GM23338 (cell line): ENCODE results near the gene CAPZA1.

Experiments used
- CREB1 ChIP-seq: fragments of 250-450 bp; sonication (Bioruptor Pico); IDR thresholded peaks from 2 replicates; pipeline ENCODE4 v1.5.0; 2020; ENCODE audit warnings: low read depth, mild to moderate bottlenecking, moderate library complexity
- EZH2 ChIP-seq: fragments of 200-600 bp; sonication (generic); IDR thresholded peaks from one replicate; pipeline ENCODE4 v1.8.0; 2017; ENCODE audit warnings: antibody characterized with exemption, mild to moderate bottlenecking, low read depth; ENCODE audit not compliant: unreplicated experiment
- JUNB ChIP-seq: IDR thresholded peaks from one replicate; pipeline ENCODE4 v1.6.1; 2016; ENCODE audit warnings: antibody characterized with exemption; ENCODE audit not compliant: unreplicated experiment
- NANOG ChIP-seq: IDR thresholded peaks from 2 replicates; pipeline ENCODE4 v1.6.1; 2016; ENCODE audit warnings: antibody characterized with exemption, borderline replicate concordance
- POLR2AphosphoS5 ChIP-seq: IDR thresholded peaks from 2 replicates; pipeline ENCODE4 v1.6.1; 2016; ENCODE audit warnings: antibody characterized with exemption, low read depth
- ZNF331 ChIP-seq: fragments of 250-450 bp; sonication (Bioruptor Pico); IDR thresholded peaks from 2 replicates; pipeline ENCODE4 v1.5.0; 2020; ENCODE audit warnings: low read depth, mild to moderate bottlenecking, moderate library complexity
- TF ChIP-seq, protein P1 (sequence below), 2 experiments: fragments of 200-600 bp in 1 of 2; sonication (generic) in 1 of 2; conservative IDR thresholded peaks; 2 replicates each; pipeline versions ENCODE4 v1.5.1 to v1.6.1; 2016 to 2017; ENCODE audit warnings: antibody characterized with exemption in 2 of 2, low read depth in 2 of 2, mild to moderate bottlenecking in 2 of 2, moderate library complexity in 1 of 2
- TF ChIP-seq, protein P2 (sequence below): IDR thresholded peaks from one replicate; pipeline ENCODE4 v1.6.1; 2018; ENCODE audit warnings: antibody characterized with exemption; ENCODE audit not compliant: unreplicated experiment

DNA sequence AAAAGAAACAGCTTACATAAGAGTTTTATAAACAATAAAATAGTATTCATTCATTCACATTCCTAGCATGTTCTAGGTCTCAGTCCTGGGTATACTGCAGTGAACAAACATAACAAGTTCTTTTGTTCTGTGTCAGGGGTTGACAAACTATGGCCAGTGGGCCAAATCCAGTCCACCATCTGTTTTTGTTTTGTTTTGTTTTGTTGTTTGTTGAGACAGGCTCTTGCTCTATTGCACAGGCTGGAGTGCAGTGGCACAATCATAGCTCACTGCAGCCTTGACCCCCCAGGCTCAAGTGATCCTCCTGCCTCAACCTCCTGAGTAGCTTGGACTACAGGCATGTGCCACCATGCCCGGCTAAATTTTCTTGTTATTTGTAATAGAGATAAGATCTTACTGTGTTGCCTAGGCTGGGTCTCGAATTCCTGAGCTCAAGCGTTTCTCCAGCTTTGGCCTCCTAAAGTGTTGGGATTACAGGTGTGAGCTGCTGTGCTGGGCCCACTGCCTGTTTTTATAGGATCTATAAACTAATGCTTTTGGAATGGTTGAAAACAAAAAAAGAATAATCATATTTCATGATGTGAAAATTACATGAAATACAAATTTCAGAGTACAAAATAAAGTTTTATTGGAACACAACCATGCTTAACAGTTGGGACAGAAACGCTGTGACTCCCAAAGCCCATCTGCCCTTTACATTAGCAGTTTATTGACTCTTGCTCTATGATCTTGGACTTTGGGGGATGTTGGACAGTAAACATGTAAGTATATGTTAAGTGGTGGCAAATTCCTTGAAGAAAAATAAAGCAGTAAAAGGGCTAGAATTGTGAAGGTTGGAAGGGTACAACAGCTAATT, 17.9 kb downstream of the CAPZA1 start:
- no peak for TF ChIP-seq CREB1 (CRISPR knock-in tag)
- TF ChIP-seq, protein P1, sequence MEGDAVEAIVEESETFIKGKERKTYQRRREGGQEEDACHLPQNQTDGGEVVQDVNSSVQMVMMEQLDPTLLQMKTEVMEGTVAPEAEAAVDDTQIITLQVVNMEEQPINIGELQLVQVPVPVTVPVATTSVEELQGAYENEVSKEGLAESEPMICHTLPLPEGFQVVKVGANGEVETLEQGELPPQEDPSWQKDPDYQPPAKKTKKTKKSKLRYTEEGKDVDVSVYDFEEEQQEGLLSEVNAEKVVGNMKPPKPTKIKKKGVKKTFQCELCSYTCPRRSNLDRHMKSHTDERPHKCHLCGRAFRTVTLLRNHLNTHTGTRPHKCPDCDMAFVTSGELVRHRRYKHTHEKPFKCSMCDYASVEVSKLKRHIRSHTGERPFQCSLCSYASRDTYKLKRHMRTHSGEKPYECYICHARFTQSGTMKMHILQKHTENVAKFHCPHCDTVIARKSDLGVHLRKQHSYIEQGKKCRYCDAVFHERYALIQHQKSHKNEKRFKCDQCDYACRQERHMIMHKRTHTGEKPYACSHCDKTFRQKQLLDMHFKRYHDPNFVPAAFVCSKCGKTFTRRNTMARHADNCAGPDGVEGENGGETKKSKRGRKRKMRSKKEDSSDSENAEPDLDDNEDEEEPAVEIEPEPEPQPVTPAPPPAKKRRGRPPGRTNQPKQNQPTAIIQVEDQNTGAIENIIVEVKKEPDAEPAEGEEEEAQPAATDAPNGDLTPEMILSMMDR (conservative IDR thresholded peaks at IDR 0.05; ENCODE audit: low read depth in 2 of 2), result no peak
- no peak for TF ChIP-seq JUNB
- no peak for TF ChIP-seq POLR2AphosphoS5
- TF ChIP-seq NANOG, result no peak
- TF ChIP-seq ZNF331 (CRISPR knock-in tag), result no peak
- TF ChIP-seq EZH2, result no peak
- TF ChIP-seq, protein P2, sequence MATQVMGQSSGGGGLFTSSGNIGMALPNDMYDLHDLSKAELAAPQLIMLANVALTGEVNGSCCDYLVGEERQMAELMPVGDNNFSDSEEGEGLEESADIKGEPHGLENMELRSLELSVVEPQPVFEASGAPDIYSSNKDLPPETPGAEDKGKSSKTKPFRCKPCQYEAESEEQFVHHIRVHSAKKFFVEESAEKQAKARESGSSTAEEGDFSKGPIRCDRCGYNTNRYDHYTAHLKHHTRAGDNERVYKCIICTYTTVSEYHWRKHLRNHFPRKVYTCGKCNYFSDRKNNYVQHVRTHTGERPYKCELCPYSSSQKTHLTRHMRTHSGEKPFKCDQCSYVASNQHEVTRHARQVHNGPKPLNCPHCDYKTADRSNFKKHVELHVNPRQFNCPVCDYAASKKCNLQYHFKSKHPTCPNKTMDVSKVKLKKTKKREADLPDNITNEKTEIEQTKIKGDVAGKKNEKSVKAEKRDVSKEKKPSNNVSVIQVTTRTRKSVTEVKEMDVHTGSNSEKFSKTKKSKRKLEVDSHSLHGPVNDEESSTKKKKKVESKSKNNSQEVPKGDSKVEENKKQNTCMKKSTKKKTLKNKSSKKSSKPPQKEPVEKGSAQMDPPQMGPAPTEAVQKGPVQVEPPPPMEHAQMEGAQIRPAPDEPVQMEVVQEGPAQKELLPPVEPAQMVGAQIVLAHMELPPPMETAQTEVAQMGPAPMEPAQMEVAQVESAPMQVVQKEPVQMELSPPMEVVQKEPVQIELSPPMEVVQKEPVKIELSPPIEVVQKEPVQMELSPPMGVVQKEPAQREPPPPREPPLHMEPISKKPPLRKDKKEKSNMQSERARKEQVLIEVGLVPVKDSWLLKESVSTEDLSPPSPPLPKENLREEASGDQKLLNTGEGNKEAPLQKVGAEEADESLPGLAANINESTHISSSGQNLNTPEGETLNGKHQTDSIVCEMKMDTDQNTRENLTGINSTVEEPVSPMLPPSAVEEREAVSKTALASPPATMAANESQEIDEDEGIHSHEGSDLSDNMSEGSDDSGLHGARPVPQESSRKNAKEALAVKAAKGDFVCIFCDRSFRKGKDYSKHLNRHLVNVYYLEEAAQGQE, result no peak
